Measurements from ENCODE around the gene GPC1. TPM values are rescaled to one million over a fixed set of nuclear protein-coding genes. Genes with fewer than 3 reads are reported as not detected.

GPC1 gene
- polyA plus RNA-seq, 1 experiment = 126 TPM

- CTCF ChIA-PET = interaction anchor here (1.6 kb wide), 1 partner anchor 50 kb away, joined by 4 read pairs; no protein-coding TSS in a partner anchor
- POLR2A ChIA-PET = no interaction called here
Measured at GRCh38 chr2:240446664-240447175, 11.3 kb downstream of the GPC1 start.

GRCh38 chr2:240447331-240447730, 11.9 kb downstream of the GPC1 start:
- ChIA-PET CTCF (no interaction called here), POLR2A (no interaction called here)
- Histone ChIP-seq H3K4me3 (ENCODE audit: low read depth, low read length) (no peak overlapping the region), H3K36me3 (ENCODE audit: control insufficient read depth, insufficient read depth, low read length) (peaks cover 8% of the 10 kb centered on the region), H3K27me3 (ENCODE audit: control insufficient read depth, insufficient read depth, low read length) (no peaks in the 10 kb centered on the region)
- TF ChIP-seq CTCF (IDR thresholded peaks at IDR 0.05; ENCODE audit: insufficient read depth, low read depth, low read length) = no peak
- no peak for DNase-seq (ENCODE audit: low read depth)

More at GRCh38 chr2:240446664-240447175, 11.3 kb downstream of the GPC1 start:
- Histone ChIP-seq H3K36me3 (ENCODE audit: control insufficient read depth, insufficient read depth, low read length) (peaks cover 9% of the 10 kb centered on the region), H3K27me3 (ENCODE audit: control insufficient read depth, insufficient read depth, low read length) (no peaks in the 10 kb centered on the region), H3K4me3 (ENCODE audit: low read depth, low read length) (no peak overlapping the region)
- no peak for DNase-seq (ENCODE audit: low read depth)
- no peak for TF ChIP-seq CTCF (IDR thresholded peaks at IDR 0.05; ENCODE audit: insufficient read depth, low read depth, low read length)

GRCh38 chr2:240447934-240448333, 12.5 kb downstream of the GPC1 start:
- ChIA-PET POLR2A (no interaction called here), CTCF (no interaction called here)
- H3K27me3 ChIP-seq (ENCODE audit: control insufficient read depth, insufficient read depth, low read length) = no peaks in the 10 kb centered on the region
- no peak overlapping the region for H3K4me3 ChIP-seq (ENCODE audit: low read depth, low read length)
- peaks cover 8% of the 10 kb centered on the region for H3K36me3 ChIP-seq (ENCODE audit: control insufficient read depth, insufficient read depth, low read length)
- no peak for DNase-seq (ENCODE audit: low read depth)
- TF ChIP-seq CTCF (IDR thresholded peaks at IDR 0.05; ENCODE audit: insufficient read depth, low read depth, low read length) = no peak

- ChIA-PET POLR2A (no interaction called here), CTCF (no interaction called here)
- TF ChIP-seq CTCF (IDR thresholded peaks at IDR 0.05; ENCODE audit: insufficient read depth, low read depth, low read length) = no peak
Measured at GRCh38 chr2:240448387-240449274, 13.2 kb downstream of the GPC1 start.

GRCh38 chr2:240449764-240450531, 14.5 kb downstream of the GPC1 start:
- POLR2A ChIA-PET = no interaction called here
- DNase-seq (ENCODE audit: low read depth) = no peak
- CTCF ChIA-PET = interaction anchor here (0.8 to 1.5 kb wide), 2 partner anchors 8 to 229 kb away, joined by 3 to 4 read pairs; no protein-coding TSS in a partner anchor
- Histone ChIP-seq H3K4me3 (ENCODE audit: low read depth, low read length) (no peak overlapping the region), H3K27me3 (ENCODE audit: control insufficient read depth, insufficient read depth, low read length) (no peaks in the 10 kb centered on the region), H3K36me3 (ENCODE audit: control insufficient read depth, insufficient read depth, low read length) (peaks cover 4% of the 10 kb centered on the region)
- TF ChIP-seq CTCF (IDR thresholded peaks at IDR 0.05; ENCODE audit: insufficient read depth, low read depth, low read length) = no peak

More at GRCh38 chr2:240448387-240449274, 13.2 kb downstream of the GPC1 start:
- H3K27me3 ChIP-seq (ENCODE audit: control insufficient read depth, insufficient read depth, low read length) = no peaks in the 10 kb centered on the region
- no peak overlapping the region for H3K4me3 ChIP-seq (ENCODE audit: low read depth, low read length)
- DNase-seq (ENCODE audit: low read depth) = no peak
- peaks cover 8% of the 10 kb centered on the region for H3K36me3 ChIP-seq (ENCODE audit: control insufficient read depth, insufficient read depth, low read length)

All from BJ (cell line).